ENCODE results near the gene CFAP161.
"Not testable (repeated sequence)": the region's sequence is repeated elsewhere in the genome, so short reads cannot be mapped to it uniquely, and the experiment has no call there.

The CFAP161 gene

DNA sequence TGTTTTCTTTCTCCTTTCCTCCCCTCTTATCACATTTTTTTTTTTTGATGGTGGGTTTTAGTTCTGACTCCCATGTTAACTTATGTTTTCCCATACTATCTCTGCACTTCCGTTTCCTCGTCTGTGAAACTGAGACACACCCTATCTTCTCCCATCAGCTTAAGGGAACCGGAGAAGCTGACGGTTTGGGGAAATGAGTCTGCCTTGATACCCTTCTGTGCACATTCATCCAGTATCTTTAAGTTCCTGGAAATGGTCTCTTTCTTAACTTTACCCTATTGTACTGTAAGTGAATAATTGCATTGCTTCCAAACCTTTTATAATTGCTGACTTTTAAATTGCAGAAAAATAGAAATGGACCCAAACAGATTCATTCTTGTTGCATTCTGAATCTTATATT lies 26.2 kb upstream of the CFAP161 start:
- DNase-seq (ENCODE audit: low read depth in 3 of 3): no peak

DNA sequence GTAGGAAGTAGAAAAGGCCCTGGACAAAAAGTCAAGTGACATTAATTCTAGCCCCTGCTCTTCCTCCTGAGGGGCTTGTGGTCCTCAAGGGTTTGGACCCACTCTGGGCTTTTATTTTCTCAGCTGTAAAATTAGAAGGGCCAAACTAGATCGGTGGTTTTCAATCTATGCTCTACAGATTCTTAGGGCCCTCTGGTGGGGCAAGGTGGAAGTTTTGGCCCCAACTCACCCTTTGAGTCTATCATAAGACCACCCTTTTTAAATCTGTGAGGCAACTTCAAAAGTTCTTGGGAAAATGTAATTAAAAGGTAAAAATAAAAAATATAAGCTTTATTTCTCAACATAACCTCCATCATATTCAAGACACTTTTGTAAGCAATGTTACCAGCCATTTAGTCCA lies 25.6 kb upstream of the CFAP161 start:
- DNase-seq (ENCODE audit: low read depth in 3 of 3): peak in 1 of 3 donors; percentile 9

DNA sequence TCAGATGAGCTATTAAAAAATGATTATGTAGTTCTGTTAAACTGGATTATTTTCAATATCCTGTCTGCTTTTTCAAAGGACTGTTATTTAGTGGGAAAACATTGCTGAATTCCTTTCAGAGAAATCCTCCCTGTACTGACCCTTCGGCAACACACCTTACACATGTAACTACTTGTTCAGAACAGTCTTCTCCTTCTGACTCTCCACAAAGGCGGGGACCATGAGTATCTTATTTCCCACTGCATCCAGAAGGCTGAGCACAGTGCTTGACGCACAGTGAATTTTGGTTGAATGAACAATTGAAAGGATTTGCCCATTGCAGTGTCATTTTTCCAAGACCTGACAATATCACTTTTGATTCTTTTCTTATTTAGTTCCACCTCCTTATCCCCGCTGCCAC lies 23.1 kb upstream of the CFAP161 start:
- DNase-seq (ENCODE audit: low read depth in 3 of 3): no peak

DNA sequence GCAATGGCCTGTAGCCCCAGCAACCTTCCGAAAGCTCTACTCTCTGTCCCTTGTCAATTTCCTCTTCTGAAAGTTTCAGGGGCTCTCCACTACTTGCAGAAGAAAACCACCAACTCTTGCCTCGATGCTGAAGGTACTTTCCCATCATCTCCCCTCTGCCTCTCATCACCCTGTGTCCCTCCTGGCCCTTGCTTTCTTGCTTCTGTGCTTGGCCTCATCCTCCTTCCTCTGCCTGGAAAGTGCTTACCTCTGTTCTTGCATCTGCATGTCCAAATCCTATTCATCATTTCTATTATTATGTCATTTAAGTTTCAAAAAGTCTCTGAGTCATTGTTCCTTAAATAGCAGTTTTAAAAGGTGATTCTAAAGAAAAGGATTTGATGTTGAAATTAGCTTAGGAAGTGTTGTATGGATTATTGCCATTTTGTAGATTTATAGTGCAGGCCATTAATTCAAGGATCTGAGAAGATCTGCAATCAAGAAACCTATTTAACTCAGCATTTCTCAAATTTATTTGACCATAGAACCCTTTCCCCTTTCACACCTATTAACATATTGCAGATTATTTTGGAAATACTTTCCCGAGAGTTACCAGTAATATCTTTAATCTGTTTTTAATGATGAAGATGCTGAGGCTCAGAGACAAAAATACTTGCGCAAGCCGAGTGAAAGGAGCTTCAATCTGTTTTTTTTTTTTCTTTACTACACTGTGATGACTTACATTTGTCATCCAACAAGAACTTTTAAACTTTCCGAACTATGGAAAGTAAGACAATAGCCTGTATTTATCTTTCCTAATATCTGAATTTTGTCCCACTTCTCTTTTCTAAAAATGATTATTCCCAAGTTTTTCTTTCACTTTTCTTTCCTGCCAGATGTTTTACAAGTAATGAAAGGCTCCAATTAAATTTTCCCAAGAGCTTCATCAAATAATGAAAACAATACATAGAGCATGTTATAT lies 22.3 kb upstream of the CFAP161 start:
- DNase-seq (ENCODE audit: low read depth in 3 of 3): no peak

DNA sequence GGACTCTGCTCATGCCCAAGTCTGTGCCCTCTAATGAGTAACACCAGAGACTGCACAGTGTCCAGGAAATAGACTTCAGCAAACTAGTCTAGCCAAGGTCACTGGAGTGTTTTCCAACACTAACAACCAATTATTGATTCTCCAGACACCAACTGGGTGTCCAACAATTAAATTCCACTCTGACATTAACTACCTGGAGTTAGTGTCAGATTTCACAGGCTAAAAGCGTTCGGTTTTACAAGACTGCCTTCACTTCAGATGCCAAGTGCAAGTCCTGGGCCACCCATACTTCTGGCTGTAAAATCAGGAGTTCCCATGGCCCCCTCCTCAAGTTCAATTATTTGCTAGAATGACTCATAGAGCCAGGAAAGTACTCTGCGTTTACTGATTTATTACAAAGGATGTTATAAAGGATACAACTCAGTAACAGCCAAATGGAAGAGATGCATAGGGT lies 20.8 kb upstream of the CFAP161 start:
- DNase-seq (ENCODE audit: low read depth in 3 of 3): no peak

DNA sequence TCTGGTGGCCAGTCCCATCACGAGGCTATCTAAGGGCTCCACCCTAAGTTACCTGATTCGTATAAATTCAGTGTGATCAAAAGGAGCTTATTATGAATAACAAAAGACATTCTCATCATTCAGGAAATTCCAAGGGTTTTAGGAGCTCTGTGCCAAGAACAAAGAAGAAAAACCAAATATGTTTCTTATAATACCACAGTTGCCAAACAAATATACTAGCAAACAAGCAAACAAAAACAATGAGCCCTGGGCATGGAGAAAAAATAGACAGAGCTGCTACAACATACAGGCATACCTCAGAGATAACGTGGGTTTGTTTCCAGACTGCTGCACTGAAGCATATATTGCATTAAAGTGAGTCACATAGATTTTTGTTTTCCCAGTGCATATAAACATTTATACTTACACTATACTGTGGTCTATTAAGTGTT lies 20.2 kb upstream of the CFAP161 start:
- no peak for DNase-seq (ENCODE audit: low read depth in 3 of 3)

DNA sequence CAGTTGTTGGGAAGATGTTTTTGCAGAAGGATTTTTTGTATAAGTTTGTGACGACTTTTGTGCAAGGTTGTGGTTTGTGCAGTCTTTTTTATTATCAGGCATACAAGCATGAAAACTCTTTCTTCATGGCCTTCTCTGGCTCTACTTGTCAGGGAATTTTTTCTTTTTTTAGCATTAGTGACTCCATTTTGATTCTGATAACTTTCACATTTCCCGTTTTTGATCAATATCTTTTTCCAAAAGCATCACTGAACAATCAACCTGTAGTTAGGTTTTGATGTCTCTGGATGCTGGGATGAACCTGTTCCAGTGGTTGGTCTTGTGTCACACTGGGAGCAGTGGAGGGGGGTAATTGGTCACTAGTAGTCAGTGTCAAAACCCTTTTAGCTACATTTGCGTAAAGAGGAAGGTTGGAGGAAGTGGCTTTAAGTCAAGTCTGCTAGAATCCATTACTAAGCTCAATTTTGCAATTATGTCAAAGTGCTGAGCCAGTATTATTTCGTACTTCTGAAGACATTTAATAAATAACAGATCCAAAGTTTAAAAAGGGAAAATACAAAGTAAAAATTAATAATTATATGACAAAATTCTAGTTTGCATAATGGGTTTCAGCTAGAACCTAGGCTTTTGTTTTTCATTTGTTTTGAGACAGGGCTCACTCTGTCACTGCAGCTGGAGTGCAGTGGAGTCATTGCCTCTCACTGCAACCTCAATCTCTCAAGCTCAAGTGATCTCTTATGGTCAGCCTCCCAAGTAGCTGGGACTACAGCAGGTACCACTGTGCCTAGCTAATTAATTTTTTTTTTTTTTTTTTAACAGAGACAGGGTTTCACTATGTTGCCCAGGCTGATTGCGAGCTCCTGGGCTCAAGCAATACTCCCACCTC lies 18.8 kb upstream of the CFAP161 start:
- DNase-seq (ENCODE audit: low read depth in 3 of 3): no peak

DNA sequence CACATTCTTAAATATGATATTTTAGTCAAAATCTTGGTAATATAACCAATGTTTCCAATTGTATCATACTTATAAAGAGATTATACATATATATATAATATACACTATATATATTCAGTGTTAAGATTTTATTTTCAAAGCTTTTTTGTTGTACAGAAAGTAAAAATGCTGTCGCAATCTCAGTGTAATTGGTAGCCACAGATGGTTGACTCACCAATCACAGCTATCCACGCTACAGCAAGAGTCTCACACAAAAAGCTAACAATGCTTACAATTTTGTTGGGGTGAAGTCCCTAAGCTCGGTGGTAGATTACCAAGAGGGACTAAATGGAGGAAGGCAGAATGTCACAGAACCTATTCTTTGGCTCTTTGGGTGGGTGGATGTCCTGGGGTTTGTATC lies 16.9 kb upstream of the CFAP161 start:
- DNase-seq (ENCODE audit: low read depth in 3 of 3): no peak

DNA sequence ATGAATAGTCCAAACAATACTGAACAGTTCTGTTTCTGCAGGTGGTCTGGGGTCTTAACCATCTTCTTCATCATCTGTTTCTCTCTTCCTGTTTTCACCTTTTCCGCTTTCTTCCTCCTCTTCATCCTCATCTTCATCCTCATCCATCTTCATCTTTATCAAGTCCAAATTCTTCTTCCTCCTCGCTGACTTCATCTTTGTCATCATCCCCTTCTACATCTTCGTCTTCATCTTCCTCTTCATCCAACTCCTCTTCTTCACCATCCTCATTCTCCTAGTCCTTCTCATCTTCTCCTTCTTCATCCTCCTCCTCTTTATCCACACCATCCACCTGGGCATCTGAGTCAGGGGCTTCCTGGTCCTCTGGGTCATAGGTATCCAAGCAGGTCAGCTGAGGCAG lies 16.5 kb upstream of the CFAP161 start:
- DNase-seq (ENCODE audit: low read depth in 3 of 3): no peak

DNA sequence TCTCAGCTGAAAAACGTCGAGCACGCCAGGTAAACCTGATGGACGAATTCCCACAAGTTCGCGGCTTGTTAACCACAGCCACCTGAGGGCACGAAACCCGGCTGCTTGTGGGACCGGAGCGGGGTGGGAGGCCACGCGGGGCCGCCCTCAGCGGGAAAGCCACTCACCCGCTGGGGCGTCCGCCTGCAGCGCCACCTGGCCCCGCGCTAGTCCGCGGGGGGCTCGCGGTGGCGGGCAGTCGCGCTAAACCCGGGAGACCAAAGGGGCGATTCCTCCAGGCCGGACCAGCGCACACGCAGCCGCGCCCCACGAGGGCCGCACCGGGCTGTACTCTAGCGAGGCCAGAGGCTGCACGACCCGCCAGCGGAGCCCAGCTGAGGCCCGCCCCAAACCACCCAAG lies 15.7 kb upstream of the CFAP161 start:
- DNase-seq (ENCODE audit: low read depth in 3 of 3): no peak

DNA sequence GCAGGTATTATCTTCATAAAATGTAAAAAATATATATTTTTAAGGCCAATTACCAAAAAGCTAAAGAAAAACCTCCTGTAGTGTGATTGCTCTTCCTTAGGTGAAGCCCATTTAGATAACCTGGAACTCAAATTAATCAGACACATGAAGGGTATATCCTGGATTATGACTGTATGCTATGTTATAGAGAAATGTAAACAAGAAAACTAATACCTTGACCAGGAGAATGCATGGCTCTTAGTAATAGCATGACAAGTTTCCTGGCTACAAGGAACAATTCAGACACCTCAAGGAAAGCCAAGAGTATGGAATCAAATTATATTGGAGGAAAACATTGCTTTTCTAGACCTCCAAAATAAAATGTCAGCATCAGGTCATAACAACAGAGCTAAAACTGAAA lies 14.0 kb upstream of the CFAP161 start:
- no peak for DNase-seq (ENCODE audit: low read depth in 3 of 3)

DNA sequence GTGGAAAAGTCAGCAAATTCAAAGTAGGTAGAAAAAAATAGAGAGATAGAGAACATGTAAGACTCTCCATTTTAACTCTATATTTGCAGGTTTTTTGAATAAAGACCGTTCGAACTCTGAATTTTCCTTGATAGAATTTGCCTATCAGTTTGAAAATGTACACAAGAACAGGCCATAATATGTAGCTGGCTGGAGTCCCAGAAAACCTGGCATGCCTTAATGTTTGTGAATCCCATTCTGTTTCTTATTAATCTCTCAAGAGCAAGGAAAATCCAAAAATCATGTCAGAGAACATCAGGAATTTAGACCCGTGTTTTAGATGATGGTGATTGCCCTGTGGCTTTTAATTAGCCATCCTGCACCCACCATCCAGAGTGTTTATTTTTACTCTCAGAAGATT lies 7.2 kb upstream of the CFAP161 start:
- DNase-seq (ENCODE audit: low read depth in 3 of 3): no peak

DNA sequence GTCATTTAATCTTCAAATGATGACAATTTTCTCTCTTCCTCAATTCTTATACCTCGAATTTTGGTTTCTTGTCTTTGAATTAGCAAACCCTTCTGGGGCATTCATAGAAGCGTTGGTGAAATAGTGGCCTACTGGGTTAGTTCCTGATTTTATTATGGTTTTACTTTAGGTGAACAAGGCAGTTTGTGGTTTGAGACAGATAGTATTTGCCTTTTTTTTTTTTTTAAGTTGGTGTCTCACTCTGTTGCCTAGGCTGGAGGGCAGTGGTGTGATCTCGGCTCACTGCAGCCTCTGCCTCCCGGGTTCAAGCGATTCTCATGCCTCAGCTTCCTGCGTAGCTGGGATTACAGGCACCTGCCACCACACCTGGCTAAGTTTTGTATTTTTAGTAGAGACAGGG lies 7.4 kb downstream of the CFAP161 start:
- not testable (repeated sequence) for DNase-seq (ENCODE audit: low read depth in 3 of 3)

DNA sequence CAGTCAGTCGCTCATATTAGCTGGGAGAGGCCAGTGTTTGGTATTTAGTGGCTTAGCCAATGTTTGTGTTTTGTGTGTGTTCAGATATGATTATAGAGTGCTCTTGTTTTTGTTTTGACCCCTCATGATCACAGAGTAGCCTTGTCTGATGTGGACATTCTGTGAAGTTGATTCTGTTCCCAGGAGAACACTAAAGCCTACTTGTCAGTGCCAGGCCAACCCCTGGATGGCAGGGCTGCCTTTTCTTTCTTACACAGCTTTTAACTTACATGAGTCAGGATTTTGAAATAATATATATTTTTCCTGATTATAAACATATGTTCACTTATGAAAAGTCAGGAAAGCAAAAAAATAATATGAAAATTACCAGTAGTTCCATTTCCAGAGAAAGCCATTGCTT lies 11.9 kb downstream of the CFAP161 start:
- no peak for DNase-seq (ENCODE audit: low read depth in 3 of 3)

DNA sequence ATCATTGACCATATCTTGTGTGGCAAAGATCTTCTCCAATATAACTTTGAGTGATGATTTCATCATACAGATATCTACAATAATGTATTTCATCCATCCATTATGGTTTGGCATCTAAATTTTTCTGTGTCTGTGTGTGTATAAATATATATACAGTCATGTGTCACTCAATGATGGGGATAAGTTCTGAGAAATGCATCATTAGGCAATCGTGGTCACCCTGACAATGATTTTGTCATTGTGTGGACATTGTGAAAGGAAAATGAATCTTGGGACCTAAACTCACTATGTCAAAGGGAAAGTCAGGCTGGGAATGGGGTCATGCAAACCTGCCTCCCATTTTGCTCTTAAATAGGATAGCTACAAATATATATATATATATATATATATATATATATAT lies 12.4 kb downstream of the CFAP161 start:
- no peak for DNase-seq (ENCODE audit: low read depth in 3 of 3)

DNA sequence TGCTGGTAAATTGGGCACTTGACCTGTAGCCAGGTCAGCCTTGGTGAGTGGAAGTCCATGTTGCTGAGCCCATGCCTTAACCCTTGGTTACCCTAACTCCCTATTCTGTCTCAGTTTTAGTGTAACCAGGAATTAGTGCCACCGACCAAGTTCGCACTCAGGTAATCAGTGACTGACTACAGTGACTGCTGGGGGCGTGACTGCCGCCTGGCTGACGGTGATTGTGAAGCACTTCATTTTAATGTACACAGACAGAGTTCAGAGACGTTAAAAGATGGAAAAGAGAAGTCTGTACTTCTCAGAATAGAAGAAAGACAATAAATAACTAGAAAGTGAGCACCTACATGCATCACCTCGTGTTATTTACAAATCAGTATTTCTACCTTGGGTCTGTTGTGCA lies 17.3 kb downstream of the CFAP161 start:
- DNase-seq (ENCODE audit: low read depth in 3 of 3): no peak

DNA sequence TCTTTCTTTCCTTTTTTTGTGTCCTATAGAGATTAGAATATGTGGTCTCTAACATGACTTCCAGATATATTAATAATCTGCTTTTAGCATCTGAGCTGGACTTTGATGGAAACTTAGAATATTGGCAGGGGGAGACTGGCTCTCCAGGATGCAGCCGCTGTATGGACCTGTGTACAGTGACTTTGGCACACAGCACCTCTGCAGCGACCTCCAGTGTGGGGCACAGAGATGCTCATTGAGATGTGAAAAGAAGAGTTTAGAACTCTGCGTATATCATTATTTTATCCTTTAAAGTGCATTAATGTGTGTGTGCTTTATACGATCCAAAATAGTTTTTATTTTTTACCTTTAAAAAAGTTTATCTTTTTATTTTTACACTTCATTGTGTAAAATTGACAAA lies 18.3 kb downstream of the CFAP161 start:
- DNase-seq (ENCODE audit: low read depth in 3 of 3): no peak

DNA sequence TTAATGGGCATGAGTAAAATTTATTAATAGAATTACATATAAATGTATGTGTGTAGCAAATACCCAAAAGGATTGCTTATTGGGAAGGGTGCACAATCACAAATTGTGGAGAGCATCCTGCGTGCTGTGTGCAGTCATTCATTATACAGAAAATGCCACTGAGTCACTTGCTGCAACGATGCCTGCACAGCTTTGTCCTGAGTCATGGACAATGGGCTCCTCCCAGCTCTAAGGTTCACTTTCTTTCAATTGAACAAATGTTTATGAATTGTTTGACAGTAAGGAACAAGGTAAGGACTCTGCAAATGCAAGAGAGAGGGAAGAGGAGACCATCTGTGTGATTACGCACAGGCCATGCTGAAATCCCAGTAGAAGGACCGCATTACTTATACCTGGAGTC lies 18.7 kb downstream of the CFAP161 start:
- DNase-seq (ENCODE audit: low read depth in 3 of 3): no peak

DNA sequence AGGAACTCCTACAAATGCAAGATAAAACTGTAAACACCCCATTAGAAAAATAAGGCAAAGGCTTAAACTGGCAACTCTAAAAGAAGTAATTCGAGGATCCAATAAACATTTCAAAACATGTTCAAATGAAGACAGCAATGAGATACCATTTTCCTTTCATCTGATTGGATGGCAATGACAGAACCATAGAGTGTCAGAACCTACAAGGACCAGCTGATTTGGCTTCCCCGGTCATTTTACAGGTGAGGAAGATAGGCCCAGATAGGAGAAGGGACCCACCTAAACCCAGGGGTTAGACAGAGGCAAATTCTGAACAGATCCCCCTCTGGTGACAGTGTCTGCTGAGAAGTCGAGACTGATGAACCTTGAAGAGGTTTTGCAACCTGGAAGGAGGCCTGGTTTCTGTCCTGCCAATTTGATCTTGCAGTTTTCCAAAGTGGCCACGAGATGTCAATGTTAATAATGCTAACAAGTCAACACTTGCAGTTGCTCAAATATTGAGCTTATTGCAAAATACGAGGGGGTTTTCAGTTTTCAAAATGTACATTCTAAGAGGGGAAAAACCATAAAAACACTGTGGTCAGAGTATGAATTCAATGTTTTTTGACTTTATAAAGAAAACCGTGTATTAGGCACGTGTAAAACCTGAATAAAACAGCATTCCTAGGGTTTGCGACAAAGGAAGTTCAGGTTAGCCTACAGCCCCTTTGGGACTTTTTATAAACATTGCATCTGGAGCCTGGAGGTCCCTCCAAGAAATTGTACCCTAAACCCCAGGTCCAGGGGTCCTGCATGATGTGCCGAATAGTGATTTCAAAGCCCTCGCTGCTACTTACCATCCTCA lies 21.5 kb downstream of the CFAP161 start:
- no peak for DNase-seq (ENCODE audit: low read depth in 3 of 3)

DNA sequence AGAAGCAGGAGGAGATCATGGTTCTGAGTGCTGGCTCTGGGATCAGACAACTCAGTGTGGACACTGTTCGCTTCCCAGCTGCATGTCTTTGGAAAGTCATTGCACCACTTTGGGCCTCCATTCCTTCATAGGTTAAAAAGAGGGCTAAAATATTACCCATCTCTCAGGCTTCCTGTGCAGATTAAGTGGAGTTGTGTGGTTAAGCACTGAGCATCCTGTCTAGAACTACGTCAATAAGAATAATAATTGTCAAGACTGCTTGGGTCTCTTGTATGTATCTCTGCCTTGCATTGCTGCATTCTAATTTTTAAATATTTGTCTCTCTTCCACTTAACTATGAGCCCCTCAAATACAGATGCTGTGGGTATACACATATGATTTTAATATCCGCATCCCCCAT lies 22.3 kb downstream of the CFAP161 start:
- no peak for DNase-seq (ENCODE audit: low read depth in 3 of 3)

DNA sequence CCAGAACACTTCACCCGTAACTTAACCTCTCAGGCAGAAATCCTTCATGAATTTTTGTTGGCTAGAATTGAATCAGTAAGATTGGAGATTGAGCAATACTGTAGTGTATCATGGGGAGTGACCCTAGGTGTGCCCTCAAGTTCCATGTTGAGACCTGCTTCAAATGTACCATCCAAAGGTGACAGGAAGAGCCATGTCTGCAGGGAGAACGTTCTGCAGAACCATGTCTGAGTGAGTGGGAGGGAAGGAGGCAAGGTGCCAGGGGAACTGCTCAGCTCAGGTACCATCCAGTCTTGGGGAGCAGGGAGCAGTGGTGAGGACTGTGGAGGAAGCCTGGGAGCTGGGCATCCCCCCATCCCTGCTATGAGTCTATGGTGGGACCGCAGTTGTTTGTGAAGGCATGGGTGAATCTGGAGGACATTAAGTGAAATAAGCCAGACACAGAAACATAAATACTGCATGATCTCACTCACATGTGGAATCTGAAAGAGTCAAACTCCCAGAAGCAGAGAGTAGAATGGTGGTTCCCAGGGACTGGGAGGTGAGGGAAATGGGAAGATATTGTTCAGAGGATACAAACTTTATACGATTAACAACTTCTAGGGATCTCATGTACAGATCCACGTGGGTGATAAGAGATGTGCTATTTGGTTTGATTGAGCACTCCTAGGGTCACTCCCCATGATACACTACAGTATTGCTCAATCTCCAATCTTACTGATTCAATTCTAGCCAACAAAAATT lies 23.3 kb downstream of the CFAP161 start:
- no peak for DNase-seq (ENCODE audit: low read depth in 3 of 3)
